NCI-H2081 treated with DMSO at 0.1 percent for 48 hours (cell line): Measurements from ENCODE around the gene VBP1.
"Not testable (repeated sequence)": the region's sequence is repeated elsewhere in the genome, so short reads cannot be mapped to it uniquely, and the experiment has no call there.

Source experiments
- DNase-seq: peaks from one replicate; lab custom pipeline; 2025; lab: John Stamatoyannopoulos, UW

The VBP1 gene

GRCh38 chrX:155263854-155264628 lies 47.8 kb downstream of the VBP1 start, which contains the start of gene RAB39B:
TSS of gene RAB39B (minus strand) at chrX:155264491. CDS start at chrX:155264288, 203 bp downstream.
- DNase-seq = no peak

- DNase-seq = no peak
Measured at GRCh38 chrX:155266439-155266838, 50.2 kb downstream of the VBP1 start.

- DNase-seq = not testable (repeated sequence)
Measured at GRCh38 chrX:155267995-155268394, 51.7 kb downstream of the VBP1 start.

GRCh38 chrX:155270969-155271368 lies 54.7 kb downstream of the VBP1 start:
- DNase-seq = no peak

- DNase-seq = no peak
Measured at GRCh38 chrX:155279873-155280272, 63.6 kb downstream of the VBP1 start.
